SH-SY5Y (cell line): ENCODE data around the gene SGTA.

ENCODE experiments used
- GATA2 ChIP-seq: IDR thresholded peaks from 2 replicates; pipeline ENCODE4 v1.6.1; 2011; ENCODE audit warnings: mild to moderate bottlenecking, low read depth, low read length
- GATA3 ChIP-seq: IDR thresholded peaks from 2 replicates; pipeline ENCODE4 v1.6.1; 2011; ENCODE audit warnings: low read depth, mild to moderate bottlenecking, low read length, moderate library complexity

DNA sequence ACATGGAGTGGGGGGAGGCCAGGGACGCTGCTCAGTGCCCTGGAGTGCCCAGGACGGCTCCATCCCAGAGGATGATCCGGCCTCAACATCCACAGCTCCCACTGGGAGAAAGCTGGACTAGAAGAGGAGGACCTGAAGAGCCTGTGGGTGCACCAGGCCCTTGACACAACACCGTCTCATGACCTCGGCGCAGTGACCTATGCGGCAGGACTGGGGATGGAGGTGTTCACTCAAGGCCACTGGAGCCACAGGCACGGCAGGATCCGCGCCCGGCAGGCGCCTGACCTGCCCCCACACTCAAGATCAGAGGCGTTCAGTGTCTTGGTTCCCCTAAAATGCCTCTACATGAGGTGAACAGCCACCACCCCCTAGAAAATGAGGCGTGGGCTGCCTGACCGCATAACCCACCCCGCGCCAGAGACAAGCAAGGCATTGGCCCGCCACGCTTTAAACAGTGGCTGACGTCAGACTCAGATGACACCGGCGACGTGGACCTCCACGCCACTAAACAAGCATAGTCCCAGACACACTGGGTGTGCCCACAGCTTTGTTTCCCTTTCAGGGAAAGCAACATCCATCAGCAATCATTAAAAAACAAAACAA is 8.0 kb downstream of the SGTA start:
- TF ChIP-seq GATA2 (no peak), GATA3 (no peak)
